HG03354 (cell line): ENCODE measurements around the gene THSD7B.

Experiments used
- ATAC-seq: cut with Tn5 transposase; IDR thresholded peaks from one replicate; pipeline ENCODE4 v1.9.1; 2021; ENCODE audit warnings: mild to moderate bottlenecking; ENCODE audit not compliant: unreplicated experiment, poor library complexity, severe bottlenecking

THSD7B gene

DNA sequence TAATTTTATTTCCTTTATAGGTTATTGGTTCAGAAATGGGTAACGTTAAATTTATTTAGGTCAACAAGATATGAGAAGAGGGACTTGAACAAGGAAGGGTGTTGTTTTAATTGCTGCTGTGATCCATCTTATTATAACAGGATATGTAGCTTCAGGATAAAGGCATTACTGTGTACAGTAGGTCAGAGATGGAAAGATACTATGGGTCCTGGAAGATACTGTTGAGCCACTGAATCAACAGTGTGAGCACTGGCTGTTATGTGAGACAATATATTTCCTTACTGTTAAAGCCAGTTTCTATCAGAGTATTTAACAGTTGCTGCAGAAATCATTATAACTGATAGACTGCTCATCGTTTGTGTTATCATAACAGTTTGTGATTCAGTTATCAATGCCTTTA lies 414.7 kb downstream of the THSD7B start:
- ATAC-seq, result no peak

DNA sequence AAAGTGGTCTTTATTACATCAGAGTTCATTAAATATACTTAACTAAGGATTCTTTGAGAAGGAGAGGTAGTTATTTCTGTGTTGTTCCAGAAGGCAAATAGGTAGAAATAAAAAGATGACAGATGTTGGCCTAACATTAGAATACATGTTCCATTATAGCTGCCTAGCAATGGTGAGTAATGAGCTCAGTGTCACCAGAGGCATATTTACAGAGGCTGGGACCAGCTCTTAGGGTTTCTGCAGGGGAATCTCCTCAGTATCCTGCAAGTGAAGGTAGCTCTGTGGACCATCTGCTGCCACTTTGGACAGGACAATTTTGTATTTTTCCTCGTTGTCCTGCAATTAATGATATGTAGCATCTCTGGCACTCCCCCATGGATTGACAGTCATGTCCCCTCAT lies 416.0 kb downstream of the THSD7B start:
- ATAC-seq, result no peak

DNA sequence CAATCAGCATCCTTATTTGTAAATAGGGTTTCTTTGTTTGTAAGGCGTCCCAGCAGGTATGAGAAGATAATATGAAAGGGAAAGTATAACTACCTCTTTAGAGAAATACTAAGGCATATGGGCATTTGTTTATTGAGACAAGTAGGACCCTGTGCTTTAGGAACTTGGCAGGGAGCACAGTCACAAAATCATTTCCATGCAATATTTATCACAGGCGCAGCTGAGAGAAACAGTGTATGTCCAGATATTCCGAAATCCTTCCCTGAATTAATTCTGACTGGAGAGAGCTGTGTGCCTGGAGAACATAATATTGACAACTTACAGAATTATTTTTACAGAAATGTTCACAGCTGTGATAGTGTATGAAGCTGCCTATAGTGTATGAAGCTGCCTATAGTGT lies 416.7 kb downstream of the THSD7B start:
- no peak for ATAC-seq

DNA sequence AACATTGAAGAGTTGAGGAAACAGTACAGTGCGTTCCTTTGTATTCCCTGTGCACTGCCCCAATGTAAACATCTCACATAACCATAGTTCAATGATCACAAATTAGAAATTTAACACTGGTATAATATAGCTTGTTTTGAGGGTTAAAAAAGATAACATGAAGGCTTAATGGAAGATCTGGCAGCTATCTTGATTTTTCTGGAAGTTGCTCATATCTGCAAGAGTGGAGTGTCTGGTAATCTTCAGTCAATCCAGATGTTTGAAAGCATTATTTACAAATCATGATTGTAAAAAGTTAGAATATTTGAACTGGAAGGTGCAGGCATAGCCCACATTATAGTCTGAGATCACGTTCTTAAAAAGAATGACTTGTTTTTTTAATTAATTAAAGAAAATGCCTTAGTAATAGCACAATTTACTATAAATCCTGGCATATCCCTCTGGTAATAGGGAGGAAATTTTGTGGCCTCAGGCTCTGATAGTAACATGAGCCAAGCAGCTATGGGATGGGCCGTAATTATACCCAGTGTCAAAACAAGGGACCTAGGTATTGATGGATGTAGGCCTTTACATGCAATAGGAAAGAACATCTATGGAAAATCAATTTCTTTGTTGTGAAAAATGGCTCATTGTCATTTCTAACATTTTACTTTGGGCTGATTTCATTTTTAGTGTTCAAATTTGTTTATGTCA lies 418.0 kb downstream of the THSD7B start:
- no peak for ATAC-seq

DNA sequence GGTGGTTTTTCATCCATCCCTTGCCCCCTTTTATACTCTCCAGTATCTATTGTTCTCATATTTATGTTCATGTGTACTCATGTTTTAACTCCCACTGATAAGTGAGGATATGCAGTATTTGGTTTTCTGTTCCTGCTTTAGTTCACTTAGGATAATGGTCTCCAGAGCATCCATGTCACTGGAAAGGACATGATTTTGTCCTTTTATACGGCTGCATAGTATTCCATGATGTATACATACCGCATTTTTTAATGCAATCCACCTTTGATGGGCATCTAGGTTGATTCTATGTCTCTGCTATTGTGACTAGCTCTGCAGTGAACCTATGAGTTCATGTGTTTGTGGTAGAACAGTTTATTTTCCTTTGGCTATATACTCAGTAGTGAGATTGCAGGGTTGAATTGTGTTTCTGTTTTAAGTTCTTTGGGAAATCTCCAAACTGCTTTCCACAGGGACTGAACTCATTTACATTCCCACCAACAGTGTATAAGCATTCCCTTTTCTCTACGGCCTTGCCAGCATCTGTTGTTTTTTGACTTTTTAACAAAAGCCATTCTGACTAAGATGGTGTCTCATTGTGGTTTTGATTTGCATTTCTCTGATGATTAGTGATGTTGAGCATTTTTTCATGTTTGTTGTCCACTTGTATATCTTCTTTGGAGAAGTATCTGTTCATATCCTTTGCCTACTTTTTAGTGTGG lies 420.2 kb downstream of the THSD7B start:
- no peak for ATAC-seq

DNA sequence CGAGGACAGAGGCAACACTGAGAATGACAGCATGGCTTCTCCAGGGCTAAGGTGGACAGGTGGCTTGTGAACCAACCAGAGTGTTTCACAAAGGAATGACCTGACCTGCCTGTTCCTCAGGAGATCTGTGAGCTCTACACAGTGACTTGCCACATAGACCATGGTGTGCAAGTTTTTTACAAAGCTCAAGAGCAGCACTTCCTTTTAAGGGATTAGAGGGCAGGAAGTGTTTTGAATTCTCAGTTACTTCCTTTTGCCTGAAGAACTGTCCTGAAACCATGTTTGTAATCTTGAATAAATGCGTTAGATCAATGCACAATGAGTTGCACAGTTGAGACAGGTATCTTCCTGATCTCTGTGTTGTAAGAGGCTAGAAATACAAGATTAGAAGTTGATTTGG lies 421.9 kb downstream of the THSD7B start:
- ATAC-seq, result no peak

DNA sequence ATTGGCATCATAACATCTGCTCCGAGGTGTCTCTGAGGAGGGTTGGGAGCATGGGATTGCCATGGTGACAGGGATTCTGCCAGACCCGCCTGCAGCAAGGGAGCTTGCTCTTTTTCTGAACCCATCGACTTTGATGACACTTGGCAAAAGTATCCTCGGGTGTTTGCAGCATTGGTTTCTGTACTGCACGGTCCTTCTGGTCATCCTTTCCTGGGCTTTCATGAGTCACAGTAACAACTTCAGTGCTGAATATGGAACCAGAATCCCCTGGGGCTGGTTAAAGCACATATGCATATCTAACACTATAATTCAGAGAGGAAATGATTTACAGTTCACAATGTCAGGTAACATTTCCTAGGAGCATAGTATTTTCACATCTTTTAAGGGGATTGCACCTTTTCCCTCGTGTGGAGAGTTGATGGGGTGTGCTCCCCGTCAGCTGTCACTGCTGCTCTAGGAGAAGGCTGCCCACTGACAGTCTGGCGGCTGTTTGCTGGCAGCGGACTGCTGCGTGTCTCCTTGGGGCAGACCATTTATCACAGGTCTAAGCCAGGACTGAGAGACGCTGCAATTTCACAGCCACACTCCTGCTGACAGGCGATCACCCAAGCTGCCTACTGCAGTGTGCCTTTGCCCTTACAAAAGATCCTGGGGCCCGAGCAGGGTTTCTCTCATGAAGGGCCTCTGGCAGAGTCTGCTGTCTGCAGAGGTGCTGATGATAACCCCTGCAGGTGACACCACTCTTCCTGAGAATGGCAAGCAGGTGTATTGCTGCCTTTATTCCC lies 425.3 kb downstream of the THSD7B start:
- ATAC-seq, result no peak

DNA sequence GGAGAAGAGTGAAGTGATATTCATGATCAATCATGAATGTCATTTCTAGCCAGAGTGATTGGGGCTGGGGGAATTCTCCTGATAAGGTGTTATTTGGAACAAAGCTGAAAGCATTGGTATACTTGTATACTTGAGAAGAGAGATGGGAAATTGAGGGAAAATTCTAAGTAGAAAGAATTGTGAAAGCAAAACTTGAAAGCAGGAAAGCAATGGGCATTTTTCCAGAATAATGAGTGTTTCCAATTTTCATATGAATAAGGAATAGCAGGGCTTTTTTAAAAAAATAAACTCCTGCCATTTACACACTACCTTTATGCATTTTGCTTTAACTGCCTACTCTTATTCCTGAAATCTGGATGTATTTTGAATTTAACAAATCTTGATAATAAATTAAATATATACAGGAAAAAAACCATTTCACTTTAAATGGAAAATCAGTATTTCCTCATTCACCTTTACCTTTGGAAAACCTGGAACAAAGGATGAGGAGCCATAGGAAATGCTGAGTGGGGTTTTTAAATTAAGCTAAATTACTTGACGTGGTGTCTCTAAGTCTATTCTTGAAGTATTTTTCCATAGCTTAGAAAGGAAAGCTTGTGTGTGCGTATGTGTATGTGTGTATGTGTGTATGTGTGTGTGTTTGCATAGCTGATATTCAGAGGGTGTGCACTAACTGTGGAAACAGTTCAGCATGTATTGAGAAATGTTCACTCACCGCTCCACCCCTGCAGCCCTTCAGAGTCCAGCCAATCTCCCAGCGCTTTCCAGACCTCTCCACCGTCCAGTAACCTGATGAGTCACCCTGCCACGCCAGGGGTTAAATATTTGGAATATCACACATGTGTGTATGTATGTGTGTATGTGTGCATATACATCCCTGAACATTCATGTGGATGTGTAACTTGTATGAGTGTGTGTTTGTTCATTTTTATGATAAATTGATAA lies 427.3 kb downstream of the THSD7B start:
- ATAC-seq, result no peak

DNA sequence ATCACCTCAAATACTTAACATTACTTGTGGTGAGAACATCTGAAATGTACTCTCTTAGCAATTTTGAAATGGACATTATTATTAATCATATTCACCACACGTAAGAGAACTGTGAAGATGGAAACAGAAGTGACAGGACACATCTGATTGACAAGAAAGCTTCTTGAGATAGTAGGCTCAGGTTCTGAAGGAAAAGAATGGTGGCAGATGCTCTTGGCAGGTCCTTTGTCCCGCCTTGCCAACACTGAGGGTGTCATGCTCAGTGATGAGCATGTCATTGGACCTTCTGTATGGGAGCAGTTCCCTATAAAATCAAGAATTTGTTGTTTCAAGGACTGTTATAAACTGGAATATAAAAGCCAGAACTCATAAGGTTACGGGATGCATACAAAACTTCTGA lies 428.1 kb downstream of the THSD7B start:
- ATAC-seq, result no peak

DNA sequence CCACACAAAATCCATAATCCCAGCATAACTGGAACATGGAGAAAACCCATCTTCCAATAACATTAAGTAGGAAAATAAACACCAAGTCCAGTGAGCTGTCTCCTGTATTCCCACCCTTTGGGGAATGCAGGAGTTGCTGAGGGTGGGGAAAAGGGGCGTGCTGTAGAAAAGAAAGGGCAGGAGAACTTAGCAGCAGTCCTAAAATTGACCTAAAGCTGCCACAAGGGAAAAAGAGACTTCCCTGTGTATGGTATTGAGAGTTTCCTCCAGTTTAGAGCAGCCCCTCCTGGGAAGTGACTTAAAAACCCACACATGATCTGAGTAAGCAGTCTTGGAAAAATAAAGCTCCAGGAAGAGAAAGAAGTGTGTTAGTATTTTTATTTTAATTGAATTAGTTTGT lies 428.8 kb downstream of the THSD7B start:
- ATAC-seq, result no peak

DNA sequence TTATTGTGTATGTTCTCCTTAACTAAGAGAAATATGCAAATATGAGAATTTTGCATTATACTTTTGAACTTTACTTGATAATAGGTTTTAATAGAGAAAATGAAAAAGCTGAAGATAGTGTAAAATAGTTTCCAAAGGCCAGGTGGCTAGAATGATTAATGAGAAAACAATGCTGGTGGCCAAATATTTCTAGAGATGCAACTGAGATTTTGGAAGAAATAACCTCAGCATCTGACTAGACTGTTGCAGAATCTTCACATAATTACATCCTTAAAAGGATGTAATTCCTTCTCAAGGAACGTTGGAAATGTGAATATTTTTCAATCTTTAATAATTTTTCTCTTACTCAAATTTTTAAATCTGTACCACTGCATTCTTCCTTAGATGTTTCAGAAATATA lies 434.4 kb downstream of the THSD7B start:
- ATAC-seq, result no peak

DNA sequence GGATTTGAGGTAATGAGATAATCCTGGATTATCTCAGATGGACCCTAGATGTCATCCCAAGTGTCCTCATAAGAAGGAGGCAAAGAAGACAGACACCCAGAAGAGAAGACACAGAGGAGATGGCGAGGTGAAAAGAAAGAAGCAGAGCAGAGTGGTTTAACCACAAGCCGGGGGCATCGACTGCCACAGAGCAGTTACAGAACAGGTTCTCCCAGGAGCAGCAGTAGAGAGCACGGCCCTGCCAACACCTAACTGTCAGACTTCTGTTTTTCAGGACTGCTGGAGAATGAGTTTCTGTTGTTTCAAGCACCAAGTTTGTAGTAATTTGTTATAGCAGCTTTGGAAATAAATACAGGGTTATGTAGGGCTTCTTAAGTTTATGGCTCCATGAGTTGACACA lies 437.0 kb downstream of the THSD7B start:
- no peak for ATAC-seq

DNA sequence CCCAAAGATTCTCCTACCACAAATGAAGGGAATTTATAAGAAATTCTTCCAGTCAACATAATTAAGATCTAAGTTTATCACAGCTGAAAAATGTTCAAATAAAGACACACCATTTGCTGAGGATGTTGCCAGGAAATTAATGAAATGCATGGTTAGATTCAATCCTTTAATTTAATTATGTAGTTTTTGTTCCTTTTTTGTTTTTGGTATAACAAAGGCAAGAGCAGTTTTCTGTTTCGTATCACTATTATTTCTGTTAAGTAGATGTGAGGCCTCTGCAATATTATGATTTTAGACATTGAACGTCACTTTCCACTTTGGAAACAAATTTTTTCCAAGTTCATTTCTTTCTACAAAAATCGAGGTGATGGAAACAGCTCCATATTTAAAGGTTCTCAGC lies 440.0 kb downstream of the THSD7B start:
- ATAC-seq, result no peak

DNA sequence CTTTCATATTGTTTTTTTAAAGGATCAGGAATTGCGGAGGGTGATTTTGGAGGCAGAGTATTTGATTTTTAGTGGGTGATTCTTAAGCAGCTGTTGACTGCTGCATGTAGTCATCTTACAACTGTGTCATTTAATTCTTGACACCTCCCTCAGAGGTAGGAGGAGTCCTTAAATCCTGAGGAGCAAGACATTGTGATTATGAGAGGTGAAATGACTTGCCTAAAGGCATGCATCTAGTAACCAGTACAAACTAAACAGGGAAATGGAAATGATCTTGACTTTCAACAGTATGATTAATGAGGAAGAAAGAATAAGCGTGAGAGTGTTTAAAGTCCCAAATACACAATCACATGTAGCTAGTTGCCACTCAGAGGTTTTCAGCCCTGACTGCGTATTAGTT lies 440.7 kb downstream of the THSD7B start:
- no peak for ATAC-seq

DNA sequence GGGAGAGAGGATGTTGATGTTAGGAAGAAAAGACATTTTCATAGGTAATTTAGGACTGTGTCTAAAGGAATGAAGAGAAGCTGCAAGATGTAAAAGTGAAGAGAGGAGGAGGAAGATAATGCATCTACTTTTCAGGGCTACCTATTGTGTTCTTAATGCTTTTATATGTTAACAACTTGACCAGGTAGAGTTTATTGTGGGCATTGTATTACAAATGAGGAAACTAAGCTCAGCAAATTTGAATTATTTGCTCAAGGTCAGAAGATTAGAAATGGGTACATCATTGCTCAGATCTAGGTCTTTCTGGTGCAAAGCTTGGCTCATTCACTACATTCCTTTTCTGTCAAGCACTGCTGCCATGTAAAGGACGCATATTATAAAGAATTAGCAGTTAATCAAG lies 441.7 kb downstream of the THSD7B start:
- ATAC-seq, result no peak

DNA sequence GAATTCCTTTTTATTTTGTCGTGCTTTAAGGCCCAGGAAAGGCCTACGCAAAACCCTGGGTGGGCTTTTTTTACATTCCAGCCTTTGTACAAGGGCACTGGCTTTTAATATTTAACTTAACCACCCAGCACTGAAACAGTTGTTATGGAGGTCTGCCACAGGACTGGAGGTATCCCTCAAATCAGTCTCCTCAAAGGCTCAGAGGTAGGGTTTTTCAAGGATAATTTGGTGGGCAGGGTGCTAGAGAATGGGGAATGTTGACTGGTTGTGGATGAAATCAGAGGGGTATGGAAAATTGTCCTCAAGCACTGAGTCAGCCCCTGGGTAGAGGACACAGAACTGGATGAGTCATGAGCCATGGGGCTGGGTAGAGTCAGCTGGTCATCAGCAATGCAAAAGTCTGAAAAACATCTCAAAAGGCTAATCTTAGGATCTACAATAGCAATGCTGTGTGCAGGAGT lies 443.1 kb downstream of the THSD7B start:
- no peak for ATAC-seq

DNA sequence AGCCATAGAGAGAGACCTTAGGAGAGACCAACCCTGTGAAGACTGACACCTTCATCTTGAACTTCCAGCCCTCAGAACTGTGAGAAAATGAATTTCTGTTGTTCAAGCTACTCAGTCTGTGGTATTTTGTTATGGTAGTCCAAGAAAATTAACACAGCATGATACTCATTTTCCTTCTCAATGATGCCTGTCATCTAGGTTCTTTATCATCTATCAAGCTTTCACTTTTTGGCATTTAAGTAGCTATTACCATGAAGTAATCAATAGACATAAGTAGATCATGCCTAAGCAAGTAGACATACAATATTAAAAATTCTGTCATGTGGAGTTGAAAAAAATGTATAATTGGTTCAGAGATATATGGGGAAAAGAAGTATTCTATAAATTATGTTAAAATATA lies 444.7 kb downstream of the THSD7B start:
- no peak for ATAC-seq

DNA sequence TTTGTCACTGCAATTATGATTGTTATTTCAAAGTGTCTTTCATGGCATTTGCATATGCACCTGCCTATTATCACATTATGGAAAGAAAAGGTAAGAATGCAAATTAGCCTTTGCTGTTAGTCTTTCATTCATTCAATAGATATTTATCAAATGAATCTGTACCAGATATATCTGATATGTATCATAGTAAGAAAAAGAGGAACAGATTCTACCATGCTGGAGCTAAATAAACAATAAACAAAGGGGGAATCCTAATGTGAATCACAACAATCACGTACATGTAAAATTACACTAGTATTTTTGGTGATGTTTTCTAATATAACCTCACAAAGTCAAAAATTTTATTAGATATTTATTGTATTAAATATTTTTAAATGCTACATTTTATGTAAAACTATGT lies 446.4 kb downstream of the THSD7B start:
- ATAC-seq, result no peak

DNA sequence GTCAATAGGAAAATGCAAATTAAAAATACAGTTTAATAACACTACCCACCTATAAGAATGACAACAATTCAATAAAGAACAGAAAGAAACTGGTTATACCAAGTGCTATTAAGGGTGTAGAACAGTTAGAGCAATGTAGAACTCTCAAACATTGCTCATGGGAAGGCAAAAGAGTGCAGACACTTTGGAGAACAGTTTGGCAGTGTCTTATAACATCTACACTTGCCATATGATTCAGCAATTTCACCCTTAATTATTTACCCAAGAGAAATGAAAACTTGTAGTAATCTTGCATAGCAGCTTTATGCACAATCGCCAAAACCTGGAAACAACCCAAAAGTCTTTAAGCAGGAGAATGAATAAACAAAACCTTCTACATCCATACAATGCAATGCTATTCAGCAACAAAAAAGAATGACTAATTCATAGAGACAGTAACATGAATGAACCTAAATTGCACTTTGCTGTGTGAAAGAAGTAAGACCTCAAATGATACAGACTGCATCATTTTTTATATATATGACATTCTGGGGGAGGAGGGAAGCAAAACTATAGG lies 455.2 kb downstream of the THSD7B start:
- ATAC-seq, result no peak
